Chondrocyte (in vitro differentiated cells): Measurements from ENCODE around the gene NEK4. TPM values are rescaled to one million over a fixed set of nuclear protein-coding genes. Genes with fewer than 3 reads are reported as not detected.

Experiments
- DNase-seq: peaks from one replicate; pipeline ENCODE4 v3.0.0; 2021; ENCODE audit warnings: mixed read lengths, low spot score
- H3K27ac Mint-ChIP-seq: one replicate; pipeline ENCODE4 v1.8.0; 2021; ENCODE audit warnings: mild to moderate bottlenecking, moderate library complexity, mixed read lengths; ENCODE audit not compliant: unreplicated experiment
- H3K27me3 Mint-ChIP-seq: 2 replicates; pipeline ENCODE4 v1.8.0; 2021; ENCODE audit warnings: low read depth, mixed read lengths
- H3K36me3 Mint-ChIP-seq: 2 replicates; pipeline ENCODE4 v1.8.0; 2021; ENCODE audit warnings: low read depth, mixed read lengths
- H3K4me1 Mint-ChIP-seq: 2 replicates; pipeline ENCODE4 v1.8.0; 2021; ENCODE audit warnings: low read depth, mild to moderate bottlenecking, mixed read lengths
- H3K4me3 Mint-ChIP-seq: one replicate; pipeline ENCODE4 v1.8.0; 2021; ENCODE audit warnings: mild to moderate bottlenecking, moderate library complexity, mixed read lengths; ENCODE audit not compliant: unreplicated experiment
- H3K9me3 Mint-ChIP-seq: 2 replicates; pipeline ENCODE4 v1.8.0; 2021; ENCODE audit warnings: low read depth, mixed read lengths
- CTCF ChIP-seq: fragments of 200-600 bp; sonication (generic); IDR thresholded peaks from 2 replicates; pipeline ENCODE4 v1.5.0; 2021; ENCODE audit warnings: antibody characterized with exemption, mild to moderate bottlenecking, moderate library complexity
- total RNA-seq: library from RNA; stranded (reverse); gene quantifications from 3 replicates; pipeline ENCODE4 v1.2.1, GENCODE V29; 2021

NEK4 gene
- total RNA-seq, 1 donor from 2014 or later = 11.6 TPM

- H3K9me3 Mint-ChIP-seq = peaks cover 3% of the 10 kb centered on the region
- no peaks in the 10 kb centered on the region for H3K4me1 Mint-ChIP-seq
- TF ChIP-seq CTCF = no peak
- H3K36me3 Mint-ChIP-seq = peaks cover 13% of the 10 kb centered on the region
- no peak for DNase-seq
- no peak overlapping the region for H3K27ac Mint-ChIP-seq
- H3K27me3 Mint-ChIP-seq = no peaks in the 10 kb centered on the region
- H3K4me3 Mint-ChIP-seq = no peak overlapping the region
Measured at GRCh38 chr3:52721730-52722008, 49.1 kb downstream of the NEK4 start.

- H3K27ac Mint-ChIP-seq = no peak overlapping the region
Measured at GRCh38 chr3:52721002-52721729, 49.6 kb downstream of the NEK4 start.

GRCh38 chr3:52719618-52720017 is 51.1 kb downstream of the NEK4 start:
- H3K36me3 Mint-ChIP-seq = peaks cover 13% of the 10 kb centered on the region
- no peak overlapping the region for H3K27ac Mint-ChIP-seq
- H3K4me3 Mint-ChIP-seq = no peak overlapping the region
- H3K4me1 Mint-ChIP-seq = no peaks in the 10 kb centered on the region
- no peaks in the 10 kb centered on the region for H3K27me3 Mint-ChIP-seq
- peaks cover 3% of the 10 kb centered on the region for H3K9me3 Mint-ChIP-seq
- DNase-seq = no peak
- TF ChIP-seq CTCF = no peak

More at GRCh38 chr3:52721002-52721729, 49.6 kb downstream of the NEK4 start:
- no peak for TF ChIP-seq CTCF
- Mint-ChIP-seq H3K4me3 (no peak overlapping the region), H3K4me1 (no peaks in the 10 kb centered on the region), H3K27me3 (no peaks in the 10 kb centered on the region), H3K9me3 (peaks cover 3% of the 10 kb centered on the region), H3K36me3 (peaks cover 13% of the 10 kb centered on the region)
- DNase-seq = no peak

- peaks cover 9% of the 10 kb centered on the region for H3K36me3 Mint-ChIP-seq
- H3K4me1 Mint-ChIP-seq = no peaks in the 10 kb centered on the region
- no peaks in the 10 kb centered on the region for H3K27me3 Mint-ChIP-seq
- no peak for DNase-seq
- no peak for TF ChIP-seq CTCF
- H3K9me3 Mint-ChIP-seq = peaks cover 3% of the 10 kb centered on the region
- H3K27ac Mint-ChIP-seq = no peak overlapping the region
- no peak overlapping the region for H3K4me3 Mint-ChIP-seq
Measured at GRCh38 chr3:52715714-52716305, 54.9 kb downstream of the NEK4 start.

- Mint-ChIP-seq H3K27me3 (no peaks in the 10 kb centered on the region), H3K4me1 (no peaks in the 10 kb centered on the region), H3K4me3 (no peak overlapping the region), H3K9me3 (peaks cover under 1% of the 10 kb centered on the region), H3K27ac (no peak overlapping the region), H3K36me3 (peaks cover 7% of the 10 kb centered on the region)
- no peak for DNase-seq
- TF ChIP-seq CTCF = no peak
Measured at GRCh38 chr3:52714335-52715302, 56.1 kb downstream of the NEK4 start.
